ENCODE results near the gene LPGAT1. TPM values are rescaled to one million over a fixed set of nuclear protein-coding genes. Genes with fewer than 3 reads are reported as not detected.
A peak's percentile ranks its signal among the peaks of the same experiment; 100 is the strongest.

Gene LPGAT1
- total and polyA plus RNA-seq, 2 of the 13 experiments (the other 11 are each of a cell fraction or from before 2014, with no cell fraction given) = 12.1 to 48.3 TPM

DNA sequence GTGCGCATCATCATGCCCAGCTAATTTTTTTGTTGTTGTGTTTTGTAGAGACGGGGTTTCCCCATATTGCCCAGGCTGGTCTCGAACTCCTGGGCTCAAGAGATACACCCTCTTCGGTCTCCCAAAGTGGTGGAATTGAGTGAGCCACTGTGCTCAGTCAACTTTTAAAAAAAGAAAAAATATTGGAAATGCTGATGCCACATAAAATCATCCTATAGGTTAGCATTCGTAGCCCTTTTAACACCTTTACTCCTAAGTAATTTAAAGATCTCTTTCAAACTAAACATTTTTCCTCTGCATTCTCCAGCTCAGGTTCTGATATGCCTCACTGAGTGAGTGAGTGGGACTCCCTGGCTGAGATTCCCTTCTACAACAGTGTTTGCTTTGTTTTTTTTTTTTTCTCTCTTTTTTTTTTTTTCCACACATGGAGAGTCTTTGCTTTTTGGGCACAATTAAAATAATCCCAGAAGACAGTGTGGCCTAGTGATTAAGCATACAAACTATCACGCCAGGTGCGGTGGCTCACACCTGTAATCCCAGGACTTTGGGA, 74.0 kb downstream of the LPGAT1 start:
- CTCF ChIA-PET (ENCODE audit: low intra/inter-chr PET ratio, low total read pairs) = no interaction called here
- H3K4me1 ChIP-seq (ENCODE audit: insufficient read depth, low read length) = peaks cover 31% of the 10 kb centered on the region
- H3K79me2 ChIP-seq (ENCODE audit: insufficient read depth, low read length) = no peaks in the 10 kb centered on the region
- no peak overlapping the region for H3K9ac ChIP-seq (ENCODE audit: insufficient read depth, low read depth, low read length)
- H2AFZ ChIP-seq (ENCODE audit: low read length) = no peak overlapping the region
- 98% methylated on average over 7 of the region's 7 CpGs for WGBS (ENCODE audit: low lambda C conversion rate)
- BruUV-seq (replicated peaks) = no TSS peak
- H3K4me2 ChIP-seq (ENCODE audit: low read depth, low read length) = no peak overlapping the region
- in situ Hi-C loops (cut with HindIII; ENCODE audit: extremely low pct_ligation_motif_present, low pct_unique_long_range_greater_than_20kb) (no loop called here), intact Hi-C loops (cut with micrococcal nuclease; ENCODE audit: unreplicated experiment) (no loop called here)
- no peak overlapping the region for H3K4me3 ChIP-seq (replicated peaks in 1 of 3; ENCODE audit: insufficient read depth in 1 of 3, low read depth in 2 of 3, low read length in 3 of 3)
- H3K27ac ChIP-seq (ENCODE audit: extremely low read length, insufficient read depth, low read length) = no peak overlapping the region
- no peaks in the 10 kb centered on the region for H3K27me3 ChIP-seq (ENCODE audit: control insufficient read depth in 1 of 2, insufficient read depth in 2 of 2, low read length in 2 of 2)
- DNase-seq (ENCODE audit: low spot score) (no peak), FAIRE-seq (no peak), ATAC-seq (no peak)
- no peaks in the 10 kb centered on the region for H4K20me1 ChIP-seq (ENCODE audit: insufficient read depth, low read length)
- 0 out of 5 replicates have a peak, but pooled peaks cover 0 to 4% of the 10 kb centered on the region in 2 experiments for H3K36me3 ChIP-seq (replicated peaks in 1 of 2; ENCODE audit: control insufficient read depth in 1 of 2, insufficient read depth in 2 of 2, low read length in 2 of 2)
- POLR2A ChIA-PET = no interaction called here
- H3K9me3 ChIP-seq (ENCODE audit: low read length) = peaks cover 9% of the 10 kb centered on the region
- TF ChIP-seq IKZF1 (IDR thresholded peaks at IDR 0.05) (no peak), ZNF253 (CRISPR knock-in tag; IDR thresholded peaks at IDR 0.05; ENCODE audit: borderline replicate concordance) (no peak), MAFF (IDR thresholded peaks at IDR 0.05; ENCODE audit: low read depth, low read length) (peak; percentile 36; the same call in 1 of the 2 replicates), MAFK (conservative IDR thresholded peaks at IDR 0.05 in 1 of 2, IDR thresholded peaks at IDR 0.05 in 1 of 2; ENCODE audit: low read length in 2 of 2) (peak; percentile 22 to 55; a peak in 2 of 4 replicates)
- TF ChIP-seq, protein P1, sequence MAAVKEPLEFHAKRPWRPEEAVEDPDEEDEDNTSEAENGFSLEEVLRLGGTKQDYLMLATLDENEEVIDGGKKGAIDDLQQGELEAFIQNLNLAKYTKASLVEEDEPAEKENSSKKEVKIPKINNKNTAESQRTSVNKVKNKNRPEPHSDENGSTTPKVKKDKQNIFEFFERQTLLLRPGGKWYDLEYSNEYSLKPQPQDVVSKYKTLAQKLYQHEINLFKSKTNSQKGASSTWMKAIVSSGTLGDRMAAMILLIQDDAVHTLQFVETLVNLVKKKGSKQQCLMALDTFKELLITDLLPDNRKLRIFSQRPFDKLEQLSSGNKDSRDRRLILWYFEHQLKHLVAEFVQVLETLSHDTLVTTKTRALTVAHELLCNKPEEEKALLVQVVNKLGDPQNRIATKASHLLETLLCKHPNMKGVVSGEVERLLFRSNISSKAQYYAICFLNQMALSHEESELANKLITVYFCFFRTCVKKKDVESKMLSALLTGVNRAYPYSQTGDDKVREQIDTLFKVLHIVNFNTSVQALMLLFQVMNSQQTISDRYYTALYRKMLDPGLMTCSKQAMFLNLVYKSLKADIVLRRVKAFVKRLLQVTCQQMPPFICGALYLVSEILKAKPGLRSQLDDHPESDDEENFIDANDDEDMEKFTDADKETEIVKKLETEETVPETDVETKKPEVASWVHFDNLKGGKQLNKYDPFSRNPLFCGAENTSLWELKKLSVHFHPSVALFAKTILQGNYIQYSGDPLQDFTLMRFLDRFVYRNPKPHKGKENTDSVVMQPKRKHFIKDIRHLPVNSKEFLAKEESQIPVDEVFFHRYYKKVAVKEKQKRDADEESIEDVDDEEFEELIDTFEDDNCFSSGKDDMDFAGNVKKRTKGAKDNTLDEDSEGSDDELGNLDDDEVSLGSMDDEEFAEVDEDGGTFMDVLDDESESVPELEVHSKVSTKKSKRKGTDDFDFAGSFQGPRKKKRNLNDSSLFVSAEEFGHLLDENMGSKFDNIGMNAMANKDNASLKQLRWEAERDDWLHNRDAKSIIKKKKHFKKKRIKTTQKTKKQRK (IDR thresholded peaks at IDR 0.05; ENCODE audit: low read length) = no peak

Data from HepG2 (cell line).